SU-DHL-6 (cell line): Measurements from ENCODE around the gene NUP210.

Experiments used
- H2AFZ ChIP-seq: fragments of 200-600 bp; sonication (generic); 2 replicates; pipeline ENCODE4 v1.6.1; 2014; ENCODE audit warnings: low read depth, mild to moderate bottlenecking, moderate library complexity, mixed read lengths, antibody characterized with exemption, low read length; ENCODE audit not compliant: severe bottlenecking
- H3F3A ChIP-seq: fragments of 200-600 bp; shearing (Covaris generic); 2 replicates; pipeline ENCODE4 v1.6.0; 2016; ENCODE audit warnings: antibody characterized with exemption, mild to moderate bottlenecking; ENCODE audit not compliant: insufficient read depth
- H3K27ac ChIP-seq: fragments of 200-600 bp; sonication (generic); 2 replicates; pipeline ENCODE4 v1.5.1; 2016; ENCODE audit warnings: low read depth, mild to moderate bottlenecking, low read length, moderate library complexity, mixed read lengths
- H3K27me3 ChIP-seq: fragments of 200-600 bp; sonication (generic), shearing (Covaris generic); 2 replicates; pipeline ENCODE4 v1.6.0; 2014; ENCODE audit warnings: mild to moderate bottlenecking, low read length
- H3K36me3 ChIP-seq: fragments of 200-600 bp; sonication (generic); 2 replicates; pipeline ENCODE4 v1.6.1; 2014; ENCODE audit warnings: mild to moderate bottlenecking, low read length, mixed read lengths
- H3K4me2 ChIP-seq: fragments of 300-600, 200-600 bp; shearing (Covaris generic), sonication (generic); 2 replicates; pipeline ENCODE4 v1.6.0; 2014; ENCODE audit warnings: low read length, low read depth, mild to moderate bottlenecking; ENCODE audit not compliant: poor library complexity, severe bottlenecking
- H3K4me3 ChIP-seq: fragments of 200-600 bp; sonication (generic); 2 replicates; pipeline ENCODE4 v1.5.1; 2014; ENCODE audit warnings: antibody characterized with exemption, low read length, mild to moderate bottlenecking, mixed read lengths; ENCODE audit not compliant: insufficient read depth, poor library complexity, severe bottlenecking
- H3K79me2 ChIP-seq: fragments of 200-600 bp; sonication (generic); 2 replicates; pipeline ENCODE4 v1.6.1; 2014; ENCODE audit warnings: mild to moderate bottlenecking, low read length, moderate library complexity; ENCODE audit not compliant: insufficient read depth
- H3K9ac ChIP-seq: fragments of 200-600 bp; sonication (generic); 2 replicates; pipeline ENCODE4 v1.7.0; 2014; ENCODE audit warnings: mild to moderate bottlenecking, low read length
- H3K9me2 ChIP-seq: fragments of 200-600 bp; sonication (generic); replicated peaks from 2 replicates; pipeline ENCODE4 v1.6.1; 2014; ENCODE audit warnings: low read length; ENCODE audit not compliant: insufficient read depth
- H3K9me3 ChIP-seq: fragments of 200-600 bp; sonication (generic); 2 replicates; pipeline ENCODE4 v1.6.1; 2014; ENCODE audit warnings: low read length, mixed read lengths; ENCODE audit not compliant: insufficient read depth
- H4K20me1 ChIP-seq: fragments of 200-600 bp; sonication (generic); 2 replicates; pipeline ENCODE4 v1.6.1; 2014; ENCODE audit warnings: low read depth, mild to moderate bottlenecking, antibody characterized with exemption, low read length, moderate library complexity, mixed read lengths
- EZH2phosphoT487 ChIP-seq: fragments of 200-600 bp; sonication (generic), shearing (Covaris generic); conservative IDR thresholded peaks from 2 replicates; pipeline ENCODE4 v1.6.1; 2018; ENCODE audit warnings: mild to moderate bottlenecking, antibody characterized with exemption, low read length, moderate library complexity, mixed read lengths
- TF ChIP-seq, protein P1 (sequence below): fragments of 200-600 bp; sonication (generic); IDR thresholded peaks from one replicate; pipeline ENCODE4 v1.5.1; 2017; ENCODE audit warnings: antibody characterized with exemption, mild to moderate bottlenecking, low read length, moderate library complexity; ENCODE audit not compliant: insufficient read depth, poor library complexity, severe bottlenecking

NUP210 gene

DNA sequence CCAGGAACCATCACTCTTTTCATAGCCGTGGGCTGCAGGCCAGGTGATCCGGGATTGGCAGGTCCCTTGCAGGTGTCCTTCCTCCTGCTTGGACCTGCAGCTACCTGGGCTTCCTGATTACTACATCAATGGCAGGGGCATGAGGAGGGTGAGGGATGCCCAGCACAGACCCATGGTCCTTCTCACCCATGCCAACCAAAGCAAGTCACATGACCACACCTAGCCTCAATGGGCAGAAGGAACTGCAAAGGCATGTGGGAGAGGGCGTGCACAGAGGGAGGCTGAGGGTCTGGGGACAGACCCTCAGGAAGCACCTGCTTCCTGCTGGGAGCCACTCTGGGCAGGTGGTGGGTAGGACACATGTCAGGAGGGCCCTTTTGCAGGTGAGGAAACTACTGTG lies 105.2 kb downstream of the NUP210 start:
- Histone ChIP-seq H3K9ac (no peak overlapping the region), H3K9me3 (no peaks in the 10 kb centered on the region), H3K4me3 (no peak overlapping the region), H3K27me3 (no peaks in the 10 kb centered on the region), H3K9me2 (no peaks in the 10 kb centered on the region), H2AFZ (no peak overlapping the region), H4K20me1 (no peaks in the 10 kb centered on the region), H3K79me2 (no peaks in the 10 kb centered on the region), H3K36me3 (peaks cover 11% of the 10 kb centered on the region; the same call in 1 of the 2 replicates), H3K27ac (no peak overlapping the region), H3K4me2 (no peak overlapping the region), H3F3A (0 out of 2 replicates have a peak, but pooled peaks cover 3% of the 10 kb centered on the region)
- TF ChIP-seq, protein P1, sequence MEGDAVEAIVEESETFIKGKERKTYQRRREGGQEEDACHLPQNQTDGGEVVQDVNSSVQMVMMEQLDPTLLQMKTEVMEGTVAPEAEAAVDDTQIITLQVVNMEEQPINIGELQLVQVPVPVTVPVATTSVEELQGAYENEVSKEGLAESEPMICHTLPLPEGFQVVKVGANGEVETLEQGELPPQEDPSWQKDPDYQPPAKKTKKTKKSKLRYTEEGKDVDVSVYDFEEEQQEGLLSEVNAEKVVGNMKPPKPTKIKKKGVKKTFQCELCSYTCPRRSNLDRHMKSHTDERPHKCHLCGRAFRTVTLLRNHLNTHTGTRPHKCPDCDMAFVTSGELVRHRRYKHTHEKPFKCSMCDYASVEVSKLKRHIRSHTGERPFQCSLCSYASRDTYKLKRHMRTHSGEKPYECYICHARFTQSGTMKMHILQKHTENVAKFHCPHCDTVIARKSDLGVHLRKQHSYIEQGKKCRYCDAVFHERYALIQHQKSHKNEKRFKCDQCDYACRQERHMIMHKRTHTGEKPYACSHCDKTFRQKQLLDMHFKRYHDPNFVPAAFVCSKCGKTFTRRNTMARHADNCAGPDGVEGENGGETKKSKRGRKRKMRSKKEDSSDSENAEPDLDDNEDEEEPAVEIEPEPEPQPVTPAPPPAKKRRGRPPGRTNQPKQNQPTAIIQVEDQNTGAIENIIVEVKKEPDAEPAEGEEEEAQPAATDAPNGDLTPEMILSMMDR = no peak
- no peak for TF ChIP-seq EZH2phosphoT487

DNA sequence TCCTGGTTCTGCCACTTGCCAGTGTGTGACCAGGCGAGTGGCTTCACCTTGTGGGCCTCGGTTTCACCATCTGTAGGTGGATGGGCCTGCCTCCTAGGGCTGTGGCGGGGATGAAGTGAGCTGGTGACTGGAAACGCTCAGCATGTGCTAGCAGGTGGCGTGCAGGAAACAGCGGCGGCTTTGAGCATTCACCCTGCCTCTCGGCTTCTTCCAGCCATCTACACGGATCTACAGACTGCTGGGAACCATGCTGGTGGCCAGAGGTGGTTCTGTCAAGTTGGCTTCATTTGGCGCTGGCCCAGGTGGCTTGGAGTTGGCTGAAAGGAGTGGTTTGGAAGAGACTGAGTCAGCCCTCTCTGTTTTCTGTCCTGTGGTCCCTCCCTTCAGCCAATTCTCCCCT lies 106.3 kb downstream of the NUP210 start:
- TF ChIP-seq EZH2phosphoT487 = no peak
- TF ChIP-seq, protein P1 = no peak
- no peaks in the 10 kb centered on the region for H3K9me2 ChIP-seq

DNA sequence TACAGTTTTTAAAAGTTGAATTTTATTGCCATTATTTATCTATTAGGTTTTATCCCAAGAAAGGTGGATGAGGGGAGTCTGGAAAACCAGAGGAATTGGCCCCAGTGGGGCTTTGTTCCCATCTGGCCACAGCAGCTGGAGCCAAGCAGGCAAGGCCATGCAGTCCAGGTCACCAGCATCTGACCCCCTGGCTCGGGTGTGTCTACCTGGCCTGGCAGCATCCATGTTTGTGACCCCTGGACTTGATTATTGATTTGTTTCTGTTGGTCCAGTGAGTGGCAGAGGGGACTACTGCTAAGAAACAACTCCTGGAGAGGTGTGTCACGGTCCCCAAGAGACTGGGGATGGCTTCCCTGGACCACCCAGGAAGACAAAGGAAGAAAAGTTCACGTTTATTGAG lies 111.1 kb downstream of the NUP210 start:
- H3K4me2 ChIP-seq = no peak overlapping the region

More for the DNA sequence above, 106.3 kb downstream of the NUP210 start:
- peaks cover 8% of the 10 kb centered on the region; the same call in 1 of the 2 replicates for H3K36me3 ChIP-seq
- H3K27me3 ChIP-seq = no peaks in the 10 kb centered on the region
- H3K79me2 ChIP-seq = no peaks in the 10 kb centered on the region
- no peaks in the 10 kb centered on the region for H4K20me1 ChIP-seq
- no peak overlapping the region for H3K9ac ChIP-seq
- H2AFZ ChIP-seq = no peak overlapping the region
- no peak overlapping the region for H3K4me2 ChIP-seq
- H3K4me3 ChIP-seq = no peak overlapping the region
- 0 out of 2 replicates have a peak, but pooled peaks cover 3% of the 10 kb centered on the region for H3F3A ChIP-seq
- H3K9me3 ChIP-seq = no peaks in the 10 kb centered on the region
- no peak overlapping the region for H3K27ac ChIP-seq

More for the DNA sequence above, 111.1 kb downstream of the NUP210 start:
- H3K9ac ChIP-seq = no peak overlapping the region
- H3K4me3 ChIP-seq = no peak overlapping the region
- H3K36me3 ChIP-seq = no peaks in the 10 kb centered on the region
- TF ChIP-seq, protein P1 = no peak
- TF ChIP-seq EZH2phosphoT487 = no peak
- no peak overlapping the region for H3K27ac ChIP-seq
- H4K20me1 ChIP-seq = no peaks in the 10 kb centered on the region
- H3K9me2 ChIP-seq = no peaks in the 10 kb centered on the region
- H3K79me2 ChIP-seq = no peaks in the 10 kb centered on the region
- 0 out of 2 replicates have a peak, but pooled peaks cover 3% of the 10 kb centered on the region for H3F3A ChIP-seq
- H2AFZ ChIP-seq = no peak overlapping the region
- H3K9me3 ChIP-seq = no peaks in the 10 kb centered on the region
- H3K27me3 ChIP-seq = no peaks in the 10 kb centered on the region
